H1 (cell line): ENCODE results near the gene ERC1. TPM values are rescaled to one million over a fixed set of nuclear protein-coding genes. Genes with fewer than 3 reads are reported as not detected.

Experiments
- CTCF ChIA-PET: fragments of 300-600 bp; sonication (Branson Sonifier 250); formaldehyde crosslinking; loops from one replicate; lab custom pipeline; 2021; ENCODE audit not compliant: partially characterized antibody; lab: Charles Lee
- POLR2A ChIA-PET: fragments of 300-600 bp; sonication (Branson Sonifier 250); formaldehyde crosslinking; loops from one replicate; lab custom pipeline; 2021; ENCODE audit warnings: inconsistent platforms; ENCODE audit not compliant: partially characterized antibody; lab: Charles Lee
- DNase-seq, 2 experiments: peaks; one replicate each; pipeline versions ENCODE4 v3.0.0 to v3.0.0-alpha.2; 2010 to 2022; ENCODE audit warnings: low spot score in 2 of 2, low read depth in 1 of 2, mixed read lengths in 1 of 2
- FAIRE-seq: peaks from 2 replicates; lab custom pipeline; 2011; peaks lifted over from hg19 to GRCh38; lab: Jason Lieb, UNC
- H2AFZ ChIP-seq: 2 replicates; pipeline ENCODE4 v1.8.1; 2012; ENCODE audit warnings: low read length, inconsistent platforms
- H2AK5ac ChIP-seq: 2 replicates; pipeline ENCODE4 v1.6.1; 2013; ENCODE audit warnings: low read depth, low read length
- H2BK120ac ChIP-seq: replicated peaks from 2 replicates; pipeline ENCODE3; 2013; ENCODE audit warnings: low read depth, low read length, inconsistent platforms
- H2BK12ac ChIP-seq: 2 replicates; pipeline ENCODE4 v1.6.1; 2013; ENCODE audit warnings: low read depth, low read length
- H2BK15ac ChIP-seq: 2 replicates; pipeline ENCODE4 v1.6.1; 2013; ENCODE audit warnings: low read length
- H2BK20ac ChIP-seq: 2 replicates; pipeline ENCODE4 v1.6.1; 2013; ENCODE audit warnings: low read length
- H2BK5ac ChIP-seq: 2 replicates; pipeline ENCODE4 v1.6.1; 2013; ENCODE audit warnings: low read depth, low read length
- H3K14ac ChIP-seq: 2 replicates; pipeline ENCODE4 v1.6.1; 2013; ENCODE audit warnings: inconsistent platforms; ENCODE audit not compliant: insufficient read length
- H3K18ac ChIP-seq: 2 replicates; pipeline ENCODE4 v1.6.1; 2013; ENCODE audit warnings: low read length; ENCODE audit errors: extremely low read depth
- H3K23ac ChIP-seq: 2 replicates; pipeline ENCODE4 v1.6.1; 2013; ENCODE audit warnings: inconsistent platforms; ENCODE audit not compliant: insufficient read length
- H3K23me2 ChIP-seq: 2 replicates; pipeline ENCODE4 v1.6.1; 2013; ENCODE audit warnings: low read depth, low read length
- H3K27ac ChIP-seq: 2 replicates; pipeline ENCODE4 v1.6.1; 2011; ENCODE audit warnings: low read depth, low read length, inconsistent platforms
- H3K27me3 ChIP-seq, 4 experiments: replicated peaks in 1 of 4; 1 replicate in 1 of 4; 2 replicates in 3 of 4; pipeline versions ENCODE4 v1.6.1 to v1.8.1; 2011 to 2013; ENCODE audit warnings: low read length in 3 of 4, mild to moderate bottlenecking in 3 of 4, inconsistent platforms in 2 of 4, mixed read lengths in 2 of 4, moderate library complexity in 1 of 4; ENCODE audit not compliant: control insufficient read depth in 3 of 4, insufficient read depth in 3 of 4; ENCODE audit errors: extremely low read depth in 1 of 4
- H3K36me3 ChIP-seq, 4 experiments: 2 replicates each; pipeline versions ENCODE4 v1.6.1 to v1.8.1; 2011 to 2013; ENCODE audit warnings: mild to moderate bottlenecking in 4 of 4, low read length in 3 of 4, moderate library complexity in 2 of 4, control low read depth in 1 of 4, inconsistent platforms in 1 of 4; ENCODE audit not compliant: insufficient read depth in 4 of 4, control insufficient read depth in 2 of 4
- H3K4ac ChIP-seq: replicated peaks from 2 replicates; pipeline ENCODE3; 2013; ENCODE audit warnings: low read length, low read depth, mixed read lengths, inconsistent platforms; ENCODE audit not compliant: insufficient read length
- H3K4me1 ChIP-seq, 4 experiments: replicated peaks in 1 of 4; 1 replicate in 1 of 4; 2 replicates in 3 of 4; pipeline versions ENCODE4 v1.6.1 to v1.8.1; 2011 to 2013; ENCODE audit warnings: low read length in 3 of 4, inconsistent platforms in 2 of 4, mixed read lengths in 1 of 4; ENCODE audit not compliant: insufficient read depth in 4 of 4, control insufficient read depth in 3 of 4
- H3K4me2 ChIP-seq, 2 experiments: 2 replicates each; pipeline versions ENCODE4 v1.6.1 to v1.8.1; 2011 to 2013; ENCODE audit warnings: low read depth in 2 of 2, low read length in 2 of 2, control low read depth in 1 of 2, inconsistent platforms in 1 of 2, mild to moderate bottlenecking in 1 of 2; ENCODE audit not compliant: insufficient read depth in 1 of 2
- H3K4me3 ChIP-seq, 4 experiments: fragments of 200-600, 300-600 bp in 1 of 4; sonication (generic), shearing (Covaris generic), sonication (Bioruptor Twin) in 1 of 4; 2 replicates each; pipeline versions ENCODE4 v1.5.1 to v1.8.1; 2011 to 2016; ENCODE audit warnings: low read length in 4 of 4, low read depth in 3 of 4, control low read depth in 2 of 4, inconsistent platforms in 2 of 4, mild to moderate bottlenecking in 2 of 4, mixed read lengths in 1 of 4, moderate library complexity in 1 of 4; ENCODE audit not compliant: insufficient read depth in 2 of 4; ENCODE audit errors: extremely low read depth in 1 of 4
- H3K56ac ChIP-seq: replicated peaks from 2 replicates; pipeline ENCODE3; 2013; ENCODE audit warnings: low read depth, mild to moderate bottlenecking, mixed read lengths, low read length, inconsistent platforms; ENCODE audit not compliant: insufficient read length
- H3K79me1 ChIP-seq: 2 replicates; pipeline ENCODE4 v1.6.1; 2013; ENCODE audit warnings: low read depth, low read length, control low read depth
- H3K79me2 ChIP-seq, 2 experiments: 2 replicates each; pipeline versions ENCODE4 v1.6.1 to v1.8.1; 2012 to 2013; ENCODE audit warnings: low read length in 2 of 2, mild to moderate bottlenecking in 2 of 2, inconsistent platforms in 1 of 2; ENCODE audit not compliant: insufficient read depth in 2 of 2, control insufficient read depth in 1 of 2
- H3K9ac ChIP-seq, 4 experiments: replicated peaks in 1 of 4; 1 replicate in 1 of 4; 2 replicates in 3 of 4; pipeline versions ENCODE4 v1.6.1 to v1.8.1; 2011 to 2013; ENCODE audit warnings: low read depth in 3 of 4, low read length in 3 of 4, control low read depth in 2 of 4, mild to moderate bottlenecking in 2 of 4, moderate library complexity in 2 of 4, inconsistent platforms in 1 of 4; ENCODE audit errors: extremely low read depth in 1 of 4
- H3K9me3 ChIP-seq, 2 experiments: 2 replicates each; pipeline versions ENCODE4 v1.6.1 to v1.8.1; 2012 to 2013; ENCODE audit warnings: mild to moderate bottlenecking in 2 of 2, moderate library complexity in 2 of 2, control low read depth in 1 of 2, inconsistent platforms in 1 of 2, low read depth in 1 of 2, low read length in 1 of 2, mixed read lengths in 1 of 2; ENCODE audit not compliant: insufficient read depth in 2 of 2
- H4K20me1 ChIP-seq, 2 experiments: replicated peaks in 1 of 2; 2 replicates each; pipeline versions ENCODE3 to v1.8.1; 2011 to 2013; ENCODE audit warnings: inconsistent platforms in 2 of 2, low read length in 2 of 2, mild to moderate bottlenecking in 1 of 2; ENCODE audit not compliant: insufficient read depth in 2 of 2, control insufficient read depth in 1 of 2
- H4K5ac ChIP-seq: 2 replicates; pipeline ENCODE4 v1.6.1; 2013; ENCODE audit warnings: low read length, low read depth, mixed read lengths, inconsistent platforms; ENCODE audit not compliant: insufficient read length
- H4K8ac ChIP-seq: 2 replicates; pipeline ENCODE4 v1.8.0; 2013; ENCODE audit warnings: mild to moderate bottlenecking, moderate library complexity, low read length, inconsistent platforms; ENCODE audit not compliant: insufficient read depth; ENCODE audit errors: extremely low read depth
- H4K91ac ChIP-seq: replicated peaks from 2 replicates; pipeline ENCODE3; 2013; ENCODE audit warnings: low read length, mixed read lengths, inconsistent platforms; ENCODE audit not compliant: insufficient read length
- ASH2L ChIP-seq: fragments of 200-600, 300-600 bp; sonication (generic); IDR thresholded peaks from one replicate; pipeline ENCODE4 v1.7.1; 2017; ENCODE audit warnings: low read length
- CEBPB ChIP-seq: IDR thresholded peaks from 2 replicates; pipeline ENCODE4 v1.6.1; 2012; ENCODE audit warnings: low read depth, low read length
- CREB1 ChIP-seq: IDR thresholded peaks from 2 replicates; pipeline ENCODE4 v1.6.1; 2012; ENCODE audit warnings: inconsistent platforms
- JUND ChIP-seq: IDR thresholded peaks from 2 replicates; pipeline ENCODE4 v1.6.1; 2011; ENCODE audit warnings: mild to moderate bottlenecking, improper control_type of control experiment, low read length
- KDM5A ChIP-seq: fragments of 200-600 bp; IDR thresholded peaks from 2 replicates; pipeline ENCODE4 v1.7.1; 2012; ENCODE audit warnings: mild to moderate bottlenecking, low read length, inconsistent platforms, mixed read lengths
- POLR2A ChIP-seq, 2 experiments: IDR thresholded peaks; 1 replicate in 1 of 2; 2 replicates in 1 of 2; pipeline ENCODE4 v1.6.1; 2011; ENCODE audit warnings: low read depth in 2 of 2, low read length in 2 of 2, mild to moderate bottlenecking in 2 of 2; ENCODE audit errors: control extremely low read depth in 1 of 2
- RFX5 ChIP-seq: IDR thresholded peaks from 2 replicates; pipeline ENCODE4 v1.6.1; 2011; ENCODE audit warnings: low read depth, low read length, improper control_type of control experiment, borderline replicate concordance
- SIRT6 ChIP-seq: IDR thresholded peaks from one replicate; pipeline ENCODE4 v1.7.1; 2012; ENCODE audit warnings: low read length, inconsistent platforms
- TAF7 ChIP-seq: optimal IDR thresholded peaks from 2 replicates; pipeline ENCODE3; 2011; ENCODE audit warnings: low read depth, mild to moderate bottlenecking, inconsistent platforms, low read length, moderate library complexity, borderline replicate concordance
- YY1 ChIP-seq: IDR thresholded peaks from 2 replicates; pipeline ENCODE4 v1.6.1; 2011; ENCODE audit warnings: low read depth, mild to moderate bottlenecking, low read length
- ZNF274 ChIP-seq: IDR thresholded peaks from 2 replicates; pipeline ENCODE4 v1.7.0; 2012; ENCODE audit warnings: low read length, borderline replicate concordance; ENCODE audit errors: extremely low read depth
- whole genome bisulfite sequencing, 2 experiments: shearing (Covaris generic) in 1 of 2; methylation state at CpG; one replicate each; pipeline versions ENCODE4 v1.1.6 to v1.1.7; 2013 to 2015; ENCODE audit warnings: low lambda C conversion rate in 2 of 2, mixed read lengths in 2 of 2, inconsistent platforms in 1 of 2, low coverage in 1 of 2, missing lambda C conversion rate in 1 of 2; ENCODE audit not compliant: insufficient replicate concordance in 2 of 2, insufficient coverage in 1 of 2, insufficient read length in 1 of 2; ENCODE audit errors: extremely low coverage in 1 of 2, missing lambda C conversion rate in 1 of 2; 5-methylcytosine and 5-hydroxymethylcytosine counted together
- polyA plus RNA-seq, 7 experiments: library from polyadenylated mRNA; depleted of rRNA in 3 of 7; stranded (reverse) in 5 of 7; unstranded in 2 of 7; fragments of >200 nt in 5 of 7; fragments of 200-250 nt in 2 of 7; gene quantifications; 1 replicate in 5 of 7; 2 replicates in 1 of 7; 4 replicates in 1 of 7; pipeline versions ENCODE4 v1.2.1 to v1.2.3, GENCODE V29; 2011 to 2013; ENCODE audit warnings: missing spikeins in 2 of 7, mixed read lengths in 2 of 7
- total RNA-seq: library from RNA; stranded (reverse); fragmentation: NEBNext Ultra II Directional; extraction: Animal tissue kit (Norgen Biotek cat#: 25700); gene quantifications from 2 replicates; pipeline ENCODE4 v1.2.1, GENCODE V29; 2021

Gene ERC1
- total and polyA plus RNA-seq, 2 of the 8 experiments (the other 6 are each of a cell fraction or from before 2014, with no cell fraction given), result 7.8 to 45.7 TPM

DNA sequence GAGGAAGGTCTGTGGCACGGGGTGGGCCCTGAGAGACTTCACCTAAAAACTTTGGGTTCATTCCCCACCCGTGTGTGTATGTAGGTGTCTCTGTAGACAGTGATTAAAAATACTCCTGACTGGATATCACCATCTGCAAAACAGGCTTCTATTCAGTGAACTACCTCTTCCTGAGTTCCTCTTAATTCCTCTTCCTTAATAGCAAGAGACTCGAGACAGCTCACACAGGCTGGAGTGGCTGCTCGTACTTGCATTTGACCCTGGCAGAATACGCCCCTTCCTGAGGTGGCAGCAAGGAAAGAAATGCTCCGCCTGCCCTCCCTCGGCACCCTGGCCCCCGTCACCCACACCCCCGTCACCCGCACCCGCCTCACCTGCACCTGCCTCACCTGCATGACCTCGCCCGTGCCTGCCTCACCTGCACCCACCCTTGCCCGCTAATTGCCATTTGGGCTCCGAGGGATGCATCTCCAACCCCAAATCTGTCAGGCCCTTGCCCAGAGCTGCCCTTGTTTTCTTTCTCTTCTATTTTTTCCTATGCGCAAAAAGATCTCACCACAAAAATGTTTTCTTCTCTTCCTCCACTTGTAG lies 513.4 kb downstream of the ERC1 start:
- DNase-seq (peak in 1 of 2 experiments; percentile 22), FAIRE-seq (no peak)
- Histone ChIP-seq H3K4me1 (peaks cover 0 to 3% (median 0%) of the 10 kb centered on the region in 4 experiments; a peak in 1 of 7 replicates), H3K27me3 (no peaks in the 10 kb centered on the region), H2BK20ac (no peak overlapping the region), H3K36me3 (no peaks in the 10 kb centered on the region), H4K20me1 (no peaks in the 10 kb centered on the region), H3K9ac (no peak overlapping the region), H3K79me1 (no peaks in the 10 kb centered on the region), H2BK12ac (no peak overlapping the region), H4K91ac (no peak overlapping the region), H3K18ac (no peak overlapping the region), H3K56ac (no peak overlapping the region), H2AK5ac (no peak overlapping the region), H3K27ac (no peak overlapping the region), H2BK5ac (no peak overlapping the region), H3K23me2 (0 out of 2 replicates have a peak, but pooled peaks cover 2% of the 10 kb centered on the region), H3K14ac (no peak overlapping the region), H3K79me2 (no peaks in the 10 kb centered on the region), H3K4ac (no peak overlapping the region), H3K9me3 (no peaks in the 10 kb centered on the region), H4K5ac (no peak overlapping the region), H3K23ac (no peak overlapping the region), H2AFZ (no peak overlapping the region), H3K4me2 (no peak overlapping the region), H2BK120ac (no peak overlapping the region), H3K4me3 (no peak overlapping the region), H4K8ac (no peak overlapping the region), H2BK15ac (no peak overlapping the region)
- TF ChIP-seq YY1 (no peak), JUND (no peak), CREB1 (no peak), CEBPB (no peak), SIRT6 (no peak), TAF7 (no peak), POLR2A (IDR thresholded peaks at IDR 0.05; ENCODE audit: control extremely low read depth in 1 of 2, low read depth in 2 of 2, low read length in 2 of 2) (no peak), ZNF274 (no peak), ASH2L (no peak), KDM5A (no peak), RFX5 (no peak)
- CTCF ChIA-PET, result interaction anchor here (0.5 to 1.7 kb wide), 8 partner anchors 10 to 726 kb away, joined by 3 to 6 read pairs (median 3); no protein-coding TSS in a partner anchor
- 95% methylated on average over 11 of the region's 16 CpGs; no CpG with 5 or more reads in 1 of the 2 experiments for WGBS, 2 experiments
- POLR2A ChIA-PET, result no interaction called here
